ENCODE results near the gene SAMD1.

Gene SAMD1

DNA sequence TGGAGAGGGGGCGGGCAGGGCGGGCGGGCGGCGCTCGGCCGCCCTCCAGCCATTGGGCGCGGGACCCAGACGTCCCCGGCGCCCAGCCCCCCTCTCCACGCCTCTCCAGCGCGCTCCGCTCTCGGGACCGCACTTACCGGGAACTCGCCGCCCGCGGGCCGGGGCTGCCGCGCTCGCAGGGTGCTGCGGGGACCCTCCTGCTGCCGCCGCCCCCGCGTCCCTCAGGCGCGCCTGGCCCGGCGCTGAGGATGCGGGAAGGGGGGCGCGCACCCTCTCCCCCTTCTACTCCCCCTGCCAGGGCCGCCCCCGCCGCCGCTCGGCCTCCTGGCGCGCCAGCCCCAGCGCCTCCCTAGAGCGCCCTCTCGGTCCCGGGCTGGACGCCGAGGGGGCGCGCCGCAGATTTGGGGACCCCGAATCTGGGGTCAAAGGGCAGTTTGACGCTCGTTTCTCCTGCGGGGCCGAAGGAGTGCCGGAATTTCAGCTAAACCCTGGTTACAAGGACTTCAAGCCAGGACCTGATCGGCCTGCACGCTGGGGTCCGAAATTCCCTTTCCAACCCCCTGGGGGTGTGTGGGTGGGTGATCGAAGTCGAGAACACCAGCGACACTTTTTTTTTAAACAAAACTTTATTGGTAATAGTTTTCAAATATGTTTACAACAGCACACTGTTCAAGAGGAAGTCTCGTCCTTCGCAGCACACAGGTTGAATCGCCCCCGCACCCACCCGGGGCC lies 696 bp upstream of the SAMD1 start:
- FAIRE-seq (no peak), DNase-seq (ENCODE audit: insufficient read length, low spot score) (peak; percentile 76)

DNA sequence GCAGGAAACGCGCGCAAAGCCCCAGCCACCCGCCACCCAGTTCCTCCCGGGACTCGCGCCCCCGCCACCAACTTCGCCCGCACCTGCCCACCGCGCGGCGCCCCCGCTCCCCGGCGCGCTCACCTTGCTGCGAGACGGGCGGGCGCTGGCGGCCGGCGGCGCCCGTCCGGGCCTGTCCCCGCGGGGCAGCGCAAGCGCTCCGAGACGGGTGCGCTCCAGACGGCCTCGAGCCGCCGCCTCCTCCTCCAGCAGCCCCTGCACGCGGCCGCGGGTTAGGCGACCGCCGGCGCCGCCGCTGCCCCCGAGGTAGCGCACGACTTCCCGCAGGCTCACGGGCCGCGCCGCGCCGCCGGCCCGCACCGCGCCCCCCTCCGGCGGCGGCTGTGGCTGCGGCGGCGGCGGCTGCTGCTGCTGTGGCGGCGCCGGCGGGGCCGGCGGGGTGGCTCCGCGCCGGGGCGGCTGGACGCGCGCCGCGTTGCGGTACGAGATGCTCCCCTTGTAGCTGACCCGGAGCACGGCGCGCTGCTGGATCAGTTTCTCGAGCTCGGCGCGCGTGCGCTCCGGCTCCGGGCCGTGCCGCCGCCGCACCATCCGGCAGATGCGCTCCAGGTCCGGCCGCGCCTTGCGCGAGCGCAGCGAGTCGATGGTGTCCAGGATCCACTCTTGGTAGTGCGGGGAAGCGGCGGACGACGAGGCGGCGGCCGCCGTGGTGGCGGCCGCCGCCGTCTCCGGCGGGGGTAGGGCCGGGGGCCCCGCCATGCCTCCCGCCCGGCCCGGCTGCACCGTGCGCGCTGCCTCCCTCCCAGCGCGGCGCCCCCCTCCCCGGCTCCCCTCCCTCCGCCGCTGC lies 666 bp downstream of the SAMD1 start:
- DNase-seq (ENCODE audit: insufficient read length, low spot score) (peak; percentile 75), FAIRE-seq (no peak)

DNA sequence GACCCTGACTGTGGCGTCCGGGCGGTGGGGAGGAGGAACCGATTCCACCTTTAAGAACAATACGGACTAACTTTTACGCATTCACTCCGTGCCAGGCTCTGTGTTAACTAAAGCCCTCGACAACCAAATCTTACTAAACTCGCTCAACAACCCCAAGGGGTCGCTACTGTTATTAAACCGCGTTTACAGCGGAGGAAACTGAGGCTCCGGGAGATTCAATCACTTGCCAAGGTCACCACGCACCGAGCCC lies 1.2 kb downstream of the SAMD1 start:
- DNase-seq (ENCODE audit: insufficient read length, low spot score): no peak

DNA sequence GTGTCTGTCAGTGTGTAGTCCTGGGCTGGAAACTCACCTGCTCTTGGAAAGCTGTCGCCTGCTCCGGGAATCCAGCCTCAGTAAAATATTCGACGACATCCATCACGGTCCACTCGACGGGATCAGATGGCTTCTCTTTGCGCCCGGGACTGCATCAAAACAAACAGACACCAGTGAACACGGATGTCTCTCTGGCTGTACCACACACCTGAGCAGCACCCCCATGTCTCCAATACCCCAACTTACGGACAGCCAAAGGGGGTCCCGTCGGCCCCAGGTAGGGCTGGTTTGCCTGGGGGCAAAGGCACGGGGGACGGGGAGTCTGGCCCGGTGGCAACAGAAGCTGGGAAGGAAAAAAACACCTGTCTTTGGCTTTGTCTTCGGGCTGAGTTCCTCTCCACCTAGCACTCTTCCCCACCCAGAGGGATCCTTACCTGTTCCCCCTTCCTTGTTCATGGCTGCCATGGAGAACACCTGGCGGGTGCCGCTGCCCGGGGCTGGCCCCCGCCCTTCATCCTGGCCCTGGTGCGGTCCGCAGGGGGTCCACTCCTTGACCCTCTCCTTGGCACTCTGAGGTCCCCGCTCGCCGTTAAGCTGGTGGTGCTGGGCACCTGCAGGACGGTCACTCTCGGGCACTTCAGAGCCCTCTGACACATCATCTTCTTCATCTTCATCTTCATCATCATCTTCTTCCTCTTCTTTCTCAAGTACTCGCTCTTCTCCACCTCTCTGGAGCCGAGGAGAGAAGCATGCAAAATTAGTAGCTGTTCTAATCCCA lies 1.7 kb downstream of the SAMD1 start:
- DNase-seq (ENCODE audit: insufficient read length, low spot score) (no peak), FAIRE-seq (peak; percentile 11)

More for the DNA sequence above, 1.2 kb downstream of the SAMD1 start:
- peak; percentile 78 for FAIRE-seq

DNA sequence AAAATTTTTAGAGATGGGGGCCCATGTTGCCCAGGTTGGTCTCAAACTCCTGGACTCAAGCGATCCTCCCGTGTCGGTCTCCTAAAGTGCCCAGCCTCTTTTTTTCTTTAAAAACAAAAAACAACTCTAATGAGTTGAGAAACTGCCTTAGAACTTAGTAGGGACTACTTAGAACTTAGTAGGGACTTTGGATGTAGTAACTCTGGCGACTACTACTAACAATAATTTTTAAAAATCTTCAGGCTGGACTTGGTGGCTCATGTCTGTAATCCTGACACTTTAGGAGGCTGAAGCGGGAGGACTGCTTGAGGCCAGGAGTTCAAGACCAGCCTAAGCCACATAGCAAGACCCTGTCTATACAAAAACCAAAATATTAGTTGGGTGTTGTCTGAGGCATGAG lies 4.5 kb downstream of the SAMD1 start:
- FAIRE-seq (no peak), DNase-seq (ENCODE audit: insufficient read length, low spot score) (no peak)

DNA sequence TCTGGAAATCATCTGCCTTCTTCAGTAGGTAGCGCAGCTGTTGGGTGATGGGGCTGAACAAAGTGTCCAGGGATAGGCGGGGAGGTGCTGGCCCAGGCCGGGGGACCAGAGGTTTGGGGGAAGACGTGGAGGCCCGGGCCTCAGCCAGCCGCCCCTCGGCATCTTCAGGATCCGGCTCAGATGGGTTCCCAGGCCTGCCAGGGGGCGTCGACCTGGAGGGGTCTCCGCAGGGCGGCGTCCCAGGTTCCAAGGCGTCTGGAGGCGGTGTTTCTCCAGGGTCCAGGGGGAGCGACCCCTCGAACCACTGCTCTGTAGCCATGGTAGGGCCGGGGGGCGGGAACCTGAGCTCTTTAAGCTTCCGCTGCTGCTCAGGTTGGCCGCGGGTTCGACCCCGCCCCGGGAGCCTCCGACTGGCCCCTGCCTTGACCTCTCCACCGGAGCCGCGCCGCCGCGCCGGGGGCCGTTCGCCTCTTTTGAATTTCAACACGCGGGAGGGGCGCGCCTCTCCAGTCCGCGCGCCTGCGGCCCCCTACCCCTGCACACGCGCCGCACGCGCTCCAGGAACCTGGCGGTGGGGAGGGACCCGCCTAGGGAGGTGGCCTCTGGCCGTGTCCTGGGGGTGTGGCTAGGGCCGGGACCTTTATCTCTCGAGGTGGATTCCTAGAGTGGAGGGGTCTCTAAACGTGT lies 5.1 kb downstream of the SAMD1 start, which contains the start of gene C19orf67:
C19orf67 (minus strand) TSS at position 475 of the 687 bp plus-strand sequence; CDS start at position 319, 156 bp downstream.
- DNase-seq (ENCODE audit: insufficient read length, low spot score): no peak
- no peak for FAIRE-seq

DNA sequence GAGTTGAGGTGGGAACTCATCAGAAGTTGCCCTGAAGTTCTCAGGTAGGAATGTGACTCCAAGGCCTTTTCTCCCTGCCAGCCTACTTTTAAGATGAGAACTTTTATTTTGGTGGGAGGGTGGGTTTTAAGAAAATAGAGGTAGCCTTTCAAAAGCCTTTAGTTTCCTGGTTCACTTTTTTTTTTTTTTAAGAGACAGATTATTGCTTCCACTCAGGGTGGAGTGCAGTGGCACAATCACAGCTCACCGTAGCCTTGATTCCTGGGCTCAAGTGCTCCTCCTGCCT lies 7.9 kb downstream of the SAMD1 start:
- DNase-seq (ENCODE audit: insufficient read length, low spot score) (no peak), FAIRE-seq (no peak)

DNA sequence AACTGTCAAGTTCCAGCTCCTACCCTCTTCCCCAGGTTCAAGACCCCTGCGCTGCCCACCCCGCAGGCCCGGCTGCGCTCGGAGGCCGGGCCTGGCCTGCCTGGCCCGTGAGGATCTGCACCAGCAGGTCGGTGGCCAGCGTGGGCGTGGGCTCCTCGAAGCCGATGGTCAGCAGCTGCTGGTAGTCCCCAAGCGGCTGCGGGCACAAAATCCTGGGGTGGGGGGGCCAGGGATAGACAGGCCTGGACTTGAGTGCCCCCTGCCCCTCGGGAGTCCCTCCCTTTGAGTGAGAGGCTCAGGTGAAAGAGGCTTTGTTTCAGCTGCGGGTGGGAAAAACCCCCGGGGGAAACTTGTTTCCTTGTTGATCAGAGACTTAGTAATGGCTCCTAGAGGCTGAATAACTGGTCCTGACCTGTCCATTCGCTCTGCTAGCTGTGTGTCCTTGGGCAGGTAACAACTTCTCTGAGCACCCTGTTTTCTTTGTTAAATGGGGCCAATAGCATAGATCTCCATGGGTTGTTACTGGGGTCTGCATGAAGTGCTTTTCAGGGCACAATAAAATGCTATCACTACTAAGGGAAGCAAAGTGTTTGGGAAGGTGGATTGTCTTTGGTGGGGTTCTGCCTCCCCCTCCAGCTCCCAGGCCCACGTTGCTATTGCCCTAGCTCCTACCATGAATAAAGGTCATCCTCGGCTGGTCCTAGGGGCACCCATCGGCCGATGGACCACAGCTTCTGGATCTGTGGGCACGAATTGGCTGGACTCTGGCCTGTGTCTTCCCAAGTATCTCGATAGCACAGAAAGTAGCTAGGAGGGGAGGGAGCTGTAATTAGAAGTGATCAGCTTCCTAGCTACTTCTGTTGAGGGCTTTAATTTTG lies 8.5 kb downstream of the SAMD1 start:
- FAIRE-seq (peak; percentile 79), DNase-seq (ENCODE audit: insufficient read length, low spot score) (no peak)

DNA sequence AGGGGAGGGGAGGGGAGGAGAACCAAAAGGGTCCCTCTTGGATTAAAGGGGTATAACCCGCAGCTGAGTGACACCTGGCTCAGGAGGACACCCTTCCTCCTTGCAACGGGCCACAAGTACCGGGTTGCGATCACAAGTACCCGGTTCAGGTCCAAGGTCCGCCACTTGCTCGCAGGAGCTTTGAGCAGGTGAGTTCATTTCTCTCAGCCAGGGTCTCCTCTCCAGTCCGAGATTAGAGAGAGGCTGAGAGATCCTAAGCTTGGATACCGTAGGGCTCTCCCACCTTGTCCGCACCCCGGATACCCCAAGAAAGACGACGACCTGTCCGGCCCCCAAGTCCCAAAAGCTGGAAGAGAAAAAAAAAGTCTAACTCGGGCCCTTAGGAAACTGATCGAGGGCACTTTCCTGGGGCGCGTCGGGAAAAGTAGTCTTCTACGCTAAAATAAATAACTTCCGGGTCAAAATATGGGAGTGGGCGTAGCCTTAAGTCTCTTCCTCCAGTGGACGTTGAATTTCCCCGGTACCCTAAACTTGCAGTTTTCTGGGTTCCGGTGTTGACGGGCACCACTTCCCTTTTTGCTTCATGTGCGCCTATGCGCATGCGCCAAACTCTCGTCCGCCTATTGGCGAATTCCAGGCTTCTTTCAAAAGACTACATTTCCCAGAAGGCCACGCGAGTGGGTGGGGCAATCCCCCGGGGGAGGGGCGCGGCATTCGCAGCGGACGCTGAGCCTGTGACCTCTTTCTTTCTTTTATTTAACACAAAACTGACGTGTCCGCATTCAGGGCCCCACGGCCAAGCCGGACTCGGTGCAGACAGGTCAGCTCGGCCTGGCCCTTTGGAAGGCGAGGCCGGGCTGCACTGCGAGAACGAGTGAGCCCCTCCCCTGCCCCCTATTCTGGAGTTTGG lies 9.4 kb downstream of the SAMD1 start:
- FAIRE-seq (peak; percentile 99), DNase-seq (ENCODE audit: insufficient read length, low spot score) (peak; percentile 99)

DNA sequence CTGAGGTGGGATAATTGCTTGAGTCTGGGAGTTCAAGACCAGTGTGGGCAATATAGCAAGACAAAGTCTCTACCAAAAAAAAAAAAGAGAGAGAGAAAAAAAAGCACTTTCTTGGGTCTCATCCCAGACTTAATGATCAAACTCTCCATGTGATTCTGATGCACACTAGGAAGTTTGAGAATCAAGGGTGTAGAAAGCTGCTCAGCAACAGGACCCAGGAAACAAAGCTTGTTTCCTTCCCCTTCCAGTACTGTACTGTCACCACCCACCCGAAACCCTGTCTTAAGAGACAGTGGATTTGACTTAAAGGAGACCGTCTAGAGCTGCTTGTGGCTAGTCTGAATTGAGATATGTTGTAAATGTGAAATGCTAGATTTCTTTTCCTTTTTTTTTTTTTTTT lies 12.1 kb downstream of the SAMD1 start:
- DNase-seq (ENCODE audit: insufficient read length, low spot score) (no peak), FAIRE-seq (no peak)

DNA sequence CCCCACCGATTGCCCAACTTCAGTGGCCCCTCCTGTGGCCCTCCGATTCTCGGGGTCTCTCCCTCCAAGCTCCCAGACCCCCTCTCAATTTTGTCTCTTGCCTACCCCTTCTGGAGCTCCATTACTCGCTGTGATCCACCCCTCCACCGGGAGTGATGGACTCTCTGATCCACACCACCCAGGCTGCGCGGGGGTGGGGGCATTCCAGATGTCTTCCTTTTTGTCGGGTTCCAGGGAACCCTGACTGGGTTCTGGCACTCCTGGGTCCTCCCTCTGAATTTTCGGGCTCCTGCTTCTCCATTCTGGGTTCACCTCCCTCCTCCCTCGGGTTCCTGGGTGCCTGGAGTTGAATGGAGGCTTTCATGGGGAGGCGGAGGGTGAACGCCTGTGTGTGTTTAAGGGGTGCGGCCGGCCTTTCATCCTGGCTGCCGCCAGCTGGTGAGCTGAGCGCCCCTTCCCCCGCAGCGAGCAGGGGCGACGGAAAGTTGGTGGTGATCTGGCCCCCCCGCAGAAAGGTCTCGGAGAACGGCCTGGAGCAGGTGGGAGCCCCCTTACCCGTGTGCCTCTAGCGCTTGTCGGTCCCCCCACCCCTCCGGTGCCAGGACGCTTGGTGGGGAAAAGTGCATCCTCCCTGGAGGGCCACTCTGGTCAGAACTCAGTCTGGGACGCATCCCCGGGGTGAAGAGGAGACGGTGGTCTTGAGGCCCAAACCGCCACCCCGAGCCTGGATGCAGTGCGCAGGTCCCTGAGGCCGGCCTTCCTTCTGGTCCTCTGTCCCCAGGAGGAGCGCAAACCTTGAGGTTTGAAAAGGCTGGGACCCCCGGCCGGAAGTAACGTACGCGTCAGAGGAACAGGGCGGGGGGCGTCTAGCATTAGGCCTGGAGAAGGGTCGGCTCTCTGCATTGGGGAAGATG lies 16.4 kb downstream of the SAMD1 start:
- DNase-seq (ENCODE audit: insufficient read length, low spot score): no peak
- FAIRE-seq: peak; percentile 21

DNA sequence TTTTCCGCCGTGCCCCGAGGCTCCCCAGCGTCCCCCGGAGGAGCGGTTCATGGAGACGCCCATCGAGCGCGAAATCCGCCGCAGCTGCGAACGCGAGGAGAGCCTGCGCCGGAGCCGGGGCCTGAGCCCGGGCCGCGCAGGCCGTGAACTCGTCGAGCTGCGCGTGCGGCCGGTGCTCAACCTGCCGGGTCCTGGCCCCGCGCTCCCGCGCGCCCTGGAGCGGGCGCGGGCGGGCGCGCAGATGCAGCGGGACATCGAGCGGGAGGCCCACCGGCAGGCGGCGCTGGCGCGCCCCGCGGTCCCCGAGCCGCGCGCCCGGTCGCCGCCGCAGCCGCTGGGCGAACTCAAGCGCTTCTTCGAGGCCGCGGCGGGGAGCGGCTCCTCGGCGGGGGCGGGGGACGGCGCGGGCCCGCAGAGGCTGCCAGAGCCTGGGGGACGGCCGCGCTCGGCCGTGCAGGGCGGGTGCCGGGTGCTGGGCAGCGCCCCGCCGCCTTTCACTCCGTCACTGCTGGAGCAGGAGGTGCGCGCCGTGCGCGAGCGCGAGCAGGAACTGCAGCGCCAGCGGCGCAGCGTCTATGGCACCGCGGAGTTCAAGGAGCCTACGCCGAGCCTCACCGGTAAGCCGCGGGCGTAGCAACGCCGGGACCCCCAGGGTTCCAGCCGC lies 17.2 kb downstream of the SAMD1 start:
- FAIRE-seq: peak; percentile 26
- DNase-seq (ENCODE audit: insufficient read length, low spot score): peak; percentile 73

DNA sequence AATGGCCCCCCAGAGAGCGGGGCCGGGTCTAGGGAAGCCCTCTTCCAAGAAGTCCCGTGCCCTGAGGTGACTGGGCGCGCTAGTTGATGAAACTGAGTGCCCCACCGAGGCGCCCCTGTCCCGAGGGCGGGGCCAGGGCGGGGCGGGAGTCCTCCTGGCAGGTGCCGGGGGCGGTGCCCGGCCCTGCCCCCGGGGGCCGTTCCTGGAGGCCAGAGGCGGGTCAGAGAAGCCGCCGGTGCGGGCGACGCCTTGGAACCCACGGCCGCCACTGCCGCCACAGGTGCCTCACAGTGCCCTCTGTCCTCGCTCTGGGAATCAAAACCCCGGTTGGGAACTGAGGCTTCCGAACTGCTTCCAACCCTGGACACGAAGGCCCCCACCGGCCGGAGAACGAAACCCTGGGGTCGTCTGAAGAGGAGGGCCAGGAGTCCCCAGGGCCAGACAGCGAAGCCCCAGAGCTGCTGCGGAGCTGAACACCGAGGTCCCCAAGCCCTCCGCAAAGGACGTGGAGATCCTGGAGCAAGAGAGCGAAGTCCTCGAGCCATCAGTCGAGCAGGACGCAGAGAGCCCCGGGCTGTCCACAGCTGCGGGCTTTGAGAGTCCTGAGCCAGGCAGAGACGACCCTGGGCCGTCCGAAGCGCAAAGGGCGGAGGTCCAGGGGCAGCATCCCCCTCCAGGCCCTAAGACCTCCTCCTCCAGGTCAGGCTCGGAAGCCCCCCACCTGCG lies 17.9 kb downstream of the SAMD1 start, which contains the start of gene MISP3:
MISP3 (plus strand) TSS at position 252 of the 726 bp plus-strand sequence. CDS start 524 bp downstream, outside the sequence.
- no peak for FAIRE-seq
- DNase-seq (ENCODE audit: insufficient read length, low spot score): no peak

DNA sequence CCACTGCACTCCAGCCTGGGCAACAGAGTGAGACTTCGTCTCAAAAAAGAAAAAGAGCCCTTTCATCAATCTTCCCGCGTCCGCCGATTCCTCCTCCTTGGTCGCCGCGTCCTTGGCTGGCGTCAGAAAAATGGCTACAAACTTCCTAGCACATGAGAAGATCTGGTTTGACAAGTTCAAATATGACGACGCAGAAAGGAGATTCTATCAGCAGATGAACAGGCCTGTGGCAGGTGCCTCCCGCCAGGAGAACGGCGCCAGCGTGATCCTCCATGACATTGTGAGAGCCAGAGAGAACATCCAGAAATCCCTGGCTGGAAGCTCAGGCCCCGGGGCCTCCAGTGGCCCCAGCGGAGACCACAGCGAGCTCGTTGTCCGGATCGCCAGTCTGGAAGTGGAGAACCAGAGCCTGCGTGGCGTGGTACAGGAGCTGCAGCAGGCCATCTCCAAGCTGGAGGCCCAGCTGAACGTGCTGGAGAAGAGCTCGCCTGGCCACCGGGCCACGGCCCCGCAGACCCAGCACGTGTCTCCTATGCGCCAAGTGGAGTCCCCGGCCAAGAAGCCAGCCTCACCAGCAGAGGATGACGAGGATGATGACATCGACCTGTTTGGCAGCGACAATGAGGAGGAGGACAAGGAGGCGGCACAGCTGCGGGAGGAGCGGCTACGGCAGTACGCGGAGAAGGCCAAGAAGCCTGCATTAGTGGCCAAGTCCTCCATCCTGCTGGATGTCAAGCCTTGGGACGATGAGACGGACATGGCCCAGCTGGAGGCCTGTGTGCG lies 20.1 kb downstream of the SAMD1 start:
- no peak for FAIRE-seq
- DNase-seq (ENCODE audit: insufficient read length, low spot score): no peak

DNA sequence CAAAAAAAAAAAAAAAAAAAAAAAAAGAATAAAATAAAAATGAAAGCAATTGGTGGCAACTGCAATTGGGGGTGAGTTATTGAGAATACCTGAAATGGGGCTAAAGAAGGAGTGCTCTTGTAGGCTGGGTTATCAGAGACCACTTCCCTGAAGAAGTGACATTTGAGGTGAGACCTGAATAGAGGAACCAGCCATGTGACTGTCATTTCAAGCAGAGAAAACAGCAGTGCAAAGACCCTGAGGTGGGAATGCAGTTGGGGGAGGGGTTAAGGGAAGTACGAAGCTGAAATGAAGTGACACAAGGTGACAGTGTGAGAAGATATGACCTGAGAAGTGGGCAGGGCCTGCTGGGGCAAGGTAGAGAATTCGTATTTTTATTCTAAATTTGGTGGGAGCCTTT lies 24.4 kb downstream of the SAMD1 start:
- no peak for FAIRE-seq
- DNase-seq (ENCODE audit: insufficient read length, low spot score): no peak

DNA sequence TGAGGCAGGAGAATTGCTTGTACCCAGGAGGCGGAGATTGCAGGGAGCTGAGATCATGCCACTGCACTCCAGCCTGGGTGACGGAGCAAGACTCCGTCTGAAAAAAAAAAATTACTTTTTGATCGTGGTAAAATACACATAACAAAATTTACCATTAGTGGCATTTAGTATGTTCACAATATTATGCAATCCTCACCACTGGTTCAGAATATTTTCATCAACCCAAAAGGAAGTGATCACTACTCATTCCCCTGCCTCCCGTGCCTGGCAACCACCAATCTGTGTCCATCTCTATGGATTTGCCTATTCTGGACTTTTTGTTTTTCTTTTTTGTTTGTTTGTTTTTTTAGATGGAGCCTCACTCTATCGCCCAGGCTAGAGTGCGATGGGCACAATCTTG lies 27.4 kb downstream of the SAMD1 start:
- no peak for DNase-seq (ENCODE audit: insufficient read length, low spot score)
- no peak for FAIRE-seq

All from GM19239 (cell line).